GM19193 (cell line): ENCODE results near the gene TMEM239.

Experiments used
- POLR2A ChIP-seq: IDR thresholded peaks from 4 replicates; pipeline ENCODE4 v1.6.1; 2011; ENCODE audit not compliant: insufficient read depth, insufficient read length; ENCODE audit errors: extremely low read depth

The TMEM239 gene

GRCh38 chr20:2797136-2797983 lies 18.8 kb upstream of the TMEM239 start:
- no peak for TF ChIP-seq POLR2A

- no peak for TF ChIP-seq POLR2A
Measured at GRCh38 chr20:2798095-2798805, 17.9 kb upstream of the TMEM239 start.

GRCh38 chr20:2798814-2799213 lies 17.4 kb upstream of the TMEM239 start:
- TF ChIP-seq POLR2A, result no peak

GRCh38 chr20:2799271-2799670 lies 16.9 kb upstream of the TMEM239 start:
- no peak for TF ChIP-seq POLR2A

GRCh38 chr20:2799688-2800520 lies 16.3 kb upstream of the TMEM239 start:
- no peak for TF ChIP-seq POLR2A

GRCh38 chr20:2800521-2801285 lies 15.5 kb upstream of the TMEM239 start, which contains the start of gene CPXM1:
Gene CPXM1 (minus strand): TSS chr20:2800627. CDS start chr20:2800572, 55 bp downstream.
- peak; percentile 70 for TF ChIP-seq POLR2A

GRCh38 chr20:2801286-2801728 lies 14.9 kb upstream of the TMEM239 start:
- peak; percentile 5 for TF ChIP-seq POLR2A

- TF ChIP-seq POLR2A, result no peak
Measured at GRCh38 chr20:2804041-2804828, 11.9 kb upstream of the TMEM239 start.

GRCh38 chr20:2804852-2805688 lies 11.1 kb upstream of the TMEM239 start:
- TF ChIP-seq POLR2A, result no peak

- TF ChIP-seq POLR2A, result no peak
Measured at GRCh38 chr20:2805689-2806350, 10.3 kb upstream of the TMEM239 start.

- TF ChIP-seq POLR2A, result no peak
Measured at GRCh38 chr20:2806351-2806701, 9.8 kb upstream of the TMEM239 start.

- TF ChIP-seq POLR2A, result no peak
Measured at GRCh38 chr20:2807019-2807418, 9.1 kb upstream of the TMEM239 start.
